Left ventricle myocardium inferior (tissue), 1 donor: ENCODE results near the gene DACH1. TPM values are rescaled to one million over a fixed set of nuclear protein-coding genes. Genes with fewer than 3 reads are reported as not detected.
A peak's percentile ranks its signal among the peaks of the same experiment; 100 is the strongest.

Experiments
- DNase-seq: peaks from one replicate; pipeline ENCODE4 v3.0.0-alpha.2; 2020
- H3K27ac ChIP-seq: fragments of 200-600 bp; replicated peaks from 2 replicates; pipeline ENCODE4 v1.8.0; 2021
- H3K27me3 ChIP-seq: fragments of 200-600 bp; 2 replicates; pipeline ENCODE4 v1.8.0; 2021; ENCODE audit warnings: low read depth
- H3K36me3 ChIP-seq: fragments of 200-600 bp; 2 replicates; pipeline ENCODE4 v1.8.0; 2021
- H3K4me1 ChIP-seq: fragments of 200-600 bp; 2 replicates; pipeline ENCODE4 v1.8.0; 2021
- H3K4me3 ChIP-seq: fragments of 200-600 bp; 2 replicates; pipeline ENCODE4 v1.8.0; 2021; ENCODE audit warnings: mild to moderate bottlenecking, moderate library complexity
- H3K9me3 ChIP-seq: fragments of 200-600 bp; replicated peaks from 2 replicates; pipeline ENCODE4 v1.8.0; 2021
- CTCF ChIP-seq: fragments of 200-600 bp; IDR thresholded peaks from 2 replicates; pipeline ENCODE4 v1.8.0; 2021; ENCODE audit warnings: antibody characterized with exemption, mild to moderate bottlenecking, borderline replicate concordance
- intact Hi-C: fragments of 100-400 bp; cut with micrococcal nuclease; formaldehyde crosslinking; loops from one replicate; pipeline ENCODE4 v1.11.0; 2022
- total RNA-seq: library from RNA; stranded (reverse); fragmentation: NEBNext Ultra II Directional; extraction: Animal tissue kit (Norgen Biotek cat#: 25700); gene quantifications from one replicate; pipeline ENCODE4 v1.2.1, GENCODE V29; 2021
- donor health status: DM: no; HTN: yes; CAD: no; lungs with severe emphysema.

Gene DACH1
- total RNA-seq, 1 donor from 2014 or later: 3.4 TPM

GRCh38 chr13:71886880-71887279, 19.9 kb upstream of the DACH1 start:
- Histone ChIP-seq H3K4me1 (no peaks in the 10 kb centered on the region), H3K36me3 (no peaks in the 10 kb centered on the region), H3K9me3 (peaks cover 12% of the 10 kb centered on the region), H3K27ac (no peak overlapping the region), H3K4me3 (no peak overlapping the region), H3K27me3 (no peaks in the 10 kb centered on the region)
- TF ChIP-seq CTCF: no peak
- intact Hi-C loops: no loop called here
- DNase-seq: no peak

- intact Hi-C loops: no loop called here
- no peak for DNase-seq
- Histone ChIP-seq H3K27me3 (no peaks in the 10 kb centered on the region), H3K27ac (no peak overlapping the region), H3K9me3 (peaks cover 12% of the 10 kb centered on the region), H3K4me3 (no peak overlapping the region), H3K4me1 (peaks cover 4% of the 10 kb centered on the region), H3K36me3 (no peaks in the 10 kb centered on the region)
- TF ChIP-seq CTCF: no peak
These were observed 15.1 kb upstream of the DACH1 start for GRCh38 chr13:71882120-71882519.

- H3K4me1 ChIP-seq: peaks cover 4% of the 10 kb centered on the region
- intact Hi-C loops: no loop called here
- DNase-seq: no peak
- H3K27ac ChIP-seq: no peak overlapping the region
- no peaks in the 10 kb centered on the region for H3K36me3 ChIP-seq
- H3K27me3 ChIP-seq: no peaks in the 10 kb centered on the region
- no peak overlapping the region for H3K4me3 ChIP-seq
- no peak for TF ChIP-seq CTCF
- peaks cover 12% of the 10 kb centered on the region for H3K9me3 ChIP-seq
These were observed 13.9 kb upstream of the DACH1 start for GRCh38 chr13:71880753-71881541.

- no peaks in the 10 kb centered on the region for H3K27me3 ChIP-seq
- H3K36me3 ChIP-seq: no peaks in the 10 kb centered on the region
- H3K27ac ChIP-seq: no peak overlapping the region
- H3K9me3 ChIP-seq: peaks cover 12% of the 10 kb centered on the region
- H3K4me3 ChIP-seq: no peak overlapping the region
- no peak for TF ChIP-seq CTCF
- no peak for DNase-seq
- peaks cover 4% of the 10 kb centered on the region for H3K4me1 ChIP-seq
- intact Hi-C loops: no loop called here
These were observed 12.9 kb upstream of the DACH1 start for GRCh38 chr13:71879808-71880344.

- no peak overlapping the region for H3K27ac ChIP-seq
- H3K36me3 ChIP-seq: no peaks in the 10 kb centered on the region
- H3K4me1 ChIP-seq: peaks cover 4% of the 10 kb centered on the region
- peak; percentile 70 for TF ChIP-seq CTCF
- peak overlapping the region; percentile 5 for H3K4me3 ChIP-seq
- H3K27me3 ChIP-seq: no peaks in the 10 kb centered on the region
- intact Hi-C loops: no loop called here
- H3K9me3 ChIP-seq: peaks cover 12% of the 10 kb centered on the region
- no peak for DNase-seq
These were observed 12.1 kb upstream of the DACH1 start for GRCh38 chr13:71879129-71879535.
